NCI-H510A treated with DMSO at 0.1 percent for 48 hours (cell line): ENCODE measurements around the gene SLC9A9.

ENCODE experiments used
- DNase-seq: peaks from one replicate; lab custom pipeline; 2025; lab: John Stamatoyannopoulos, UW

The SLC9A9 gene

GRCh38 chr3:143356839-143357238, 491.4 kb downstream of the SLC9A9 start:
- DNase-seq = no peak

GRCh38 chr3:143354342-143354741, 493.9 kb downstream of the SLC9A9 start:
- DNase-seq = no peak

GRCh38 chr3:143352850-143353550, 495.3 kb downstream of the SLC9A9 start:
- DNase-seq = no peak

- DNase-seq = no peak
Measured at GRCh38 chr3:143351895-143352608, 496.2 kb downstream of the SLC9A9 start.

GRCh38 chr3:143351354-143351753, 496.9 kb downstream of the SLC9A9 start:
- DNase-seq = no peak

GRCh38 chr3:143349455-143349854, 498.8 kb downstream of the SLC9A9 start:
- DNase-seq = no peak

GRCh38 chr3:143348486-143349327, 499.6 kb downstream of the SLC9A9 start:
- DNase-seq = no peak

- no peak for DNase-seq
Measured at GRCh38 chr3:143344516-143345165, 503.6 kb downstream of the SLC9A9 start.

- DNase-seq = no peak
Measured at GRCh38 chr3:143343944-143344343, 504.3 kb downstream of the SLC9A9 start.

- DNase-seq = no peak
Measured at GRCh38 chr3:143343031-143343430, 505.2 kb downstream of the SLC9A9 start.

GRCh38 chr3:143339451-143339850, 508.8 kb downstream of the SLC9A9 start:
- no peak for DNase-seq

GRCh38 chr3:143337387-143337786, 510.9 kb downstream of the SLC9A9 start:
- DNase-seq = no peak

GRCh38 chr3:143334231-143334630, 514.0 kb downstream of the SLC9A9 start:
- DNase-seq = no peak

- no peak for DNase-seq
Measured at GRCh38 chr3:143333367-143333766, 514.9 kb downstream of the SLC9A9 start.

- no peak for DNase-seq
Measured at GRCh38 chr3:143332026-143332425, 516.2 kb downstream of the SLC9A9 start.

- DNase-seq = no peak
Measured at GRCh38 chr3:143331350-143331749, 516.9 kb downstream of the SLC9A9 start.

- no peak for DNase-seq
Measured at GRCh38 chr3:143330296-143330868, 517.9 kb downstream of the SLC9A9 start.

- no peak for DNase-seq
Measured at GRCh38 chr3:143329567-143330211, 518.6 kb downstream of the SLC9A9 start.

- DNase-seq = no peak
Measured at GRCh38 chr3:143328451-143328850, 519.8 kb downstream of the SLC9A9 start.

GRCh38 chr3:143326983-143327778, 521.1 kb downstream of the SLC9A9 start:
- no peak for DNase-seq
